Measurements from ENCODE around the gene MPHOSPH10. TPM values are rescaled to one million over a fixed set of nuclear protein-coding genes. Genes with fewer than 3 reads are reported as not detected.
A peak's percentile ranks its signal among the peaks of the same experiment; 100 is the strongest.
"Not testable (repeated sequence)": the region's sequence is repeated elsewhere in the genome, so short reads cannot be mapped to it uniquely, and the experiment has no call there.

Gene MPHOSPH10
- total RNA-seq, 1 experiment from 2014 or later: 26.9 TPM

DNA sequence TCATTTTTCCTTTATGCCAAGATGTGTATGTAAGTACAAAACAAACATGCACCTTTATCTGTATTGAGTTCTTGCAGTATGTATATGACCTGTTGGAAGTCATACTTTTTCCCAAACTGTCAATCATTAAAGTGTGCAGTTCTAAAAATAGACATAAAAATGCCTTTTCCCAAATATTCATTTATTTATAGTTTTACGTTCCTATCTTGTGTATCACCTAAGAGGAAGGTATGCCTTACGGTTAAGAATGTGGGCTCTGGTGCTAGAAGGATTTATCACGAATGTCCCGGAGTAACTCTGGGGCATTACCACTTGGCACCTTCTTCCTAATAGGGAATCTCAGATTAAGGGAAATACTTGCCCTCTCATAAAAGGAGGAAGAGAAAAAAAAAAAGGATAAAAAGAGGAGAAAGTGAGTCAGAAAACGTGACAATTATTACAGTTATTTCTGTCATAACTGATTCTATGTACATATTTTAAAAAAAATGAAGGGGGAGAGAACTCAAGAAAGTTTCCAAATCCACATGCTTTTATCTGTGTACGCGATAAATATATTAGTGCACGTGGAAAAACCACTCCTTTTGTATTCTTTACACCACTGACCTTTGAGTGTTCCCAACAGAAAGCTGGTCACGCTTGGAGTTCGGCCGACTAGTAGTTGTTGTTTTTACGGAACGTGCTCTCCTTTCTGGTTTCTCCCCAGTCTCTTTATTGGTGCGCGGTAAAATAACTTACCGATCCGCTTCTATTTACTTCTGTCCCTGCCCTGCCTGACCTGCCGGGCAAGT is 1.1 kb upstream of the MPHOSPH10 start:
- Histone ChIP-seq H3K9me2 (ENCODE audit: insufficient read depth) (no peaks in the 10 kb centered on the region), H3K79me2 (ENCODE audit: low read depth) (peaks cover 61% of the 10 kb centered on the region), H3K36me3 (ENCODE audit: low read depth) (peaks cover 5% of the 10 kb centered on the region; the same call in 1 of the 2 replicates), H3K9me3 (ENCODE audit: insufficient read depth, low read depth) (no peaks in the 10 kb centered on the region), H2AFZ (peak overlapping the region; percentile 87), H3F3A (ENCODE audit: insufficient read depth, low read depth) (peaks cover 19% of the 10 kb centered on the region; the same call in 1 of the 2 replicates), H3K4me1 (replicated peaks; ENCODE audit: insufficient read depth) (peaks cover 40% of the 10 kb centered on the region), H4K20me1 (ENCODE audit: insufficient read depth) (0 out of 2 replicates have a peak, but pooled peaks cover 5% of the 10 kb centered on the region), H3K4me3 (peak overlapping the region; percentile 88), H3K27me3 (ENCODE audit: insufficient read depth, low read depth) (no peaks in the 10 kb centered on the region), H3K27ac (peak overlapping the region; percentile 87), H3K4me2 (peak overlapping the region; percentile 99)
- ChIA-PET POLR2A (ENCODE audit: unreplicated experiment) (interaction anchor here (0.7 kb wide), 1 partner anchor 62 kb away, joined by 3 read pairs; no protein-coding TSS in a partner anchor), CTCF (interaction anchor here (0.6 to 1.0 kb wide), 4 partner anchors 20 to 128 kb away, joined by 3 to 10 read pairs (median 4); no protein-coding TSS in a partner anchor)
- no peak for TF ChIP-seq EZH2 (IDR thresholded peaks at IDR 0.05; ENCODE audit: low read depth)
- TF ChIP-seq, protein P1, sequence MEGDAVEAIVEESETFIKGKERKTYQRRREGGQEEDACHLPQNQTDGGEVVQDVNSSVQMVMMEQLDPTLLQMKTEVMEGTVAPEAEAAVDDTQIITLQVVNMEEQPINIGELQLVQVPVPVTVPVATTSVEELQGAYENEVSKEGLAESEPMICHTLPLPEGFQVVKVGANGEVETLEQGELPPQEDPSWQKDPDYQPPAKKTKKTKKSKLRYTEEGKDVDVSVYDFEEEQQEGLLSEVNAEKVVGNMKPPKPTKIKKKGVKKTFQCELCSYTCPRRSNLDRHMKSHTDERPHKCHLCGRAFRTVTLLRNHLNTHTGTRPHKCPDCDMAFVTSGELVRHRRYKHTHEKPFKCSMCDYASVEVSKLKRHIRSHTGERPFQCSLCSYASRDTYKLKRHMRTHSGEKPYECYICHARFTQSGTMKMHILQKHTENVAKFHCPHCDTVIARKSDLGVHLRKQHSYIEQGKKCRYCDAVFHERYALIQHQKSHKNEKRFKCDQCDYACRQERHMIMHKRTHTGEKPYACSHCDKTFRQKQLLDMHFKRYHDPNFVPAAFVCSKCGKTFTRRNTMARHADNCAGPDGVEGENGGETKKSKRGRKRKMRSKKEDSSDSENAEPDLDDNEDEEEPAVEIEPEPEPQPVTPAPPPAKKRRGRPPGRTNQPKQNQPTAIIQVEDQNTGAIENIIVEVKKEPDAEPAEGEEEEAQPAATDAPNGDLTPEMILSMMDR (conservative IDR thresholded peaks at IDR 0.05): no peak
- intact Hi-C loops (cut with micrococcal nuclease; ENCODE audit: unreplicated experiment): no loop called here
- TSS peak; percentile 37 for BruUV-seq (replicated peaks)
- DNase-seq: peak in 1 of 2 experiments; percentile 56

DNA sequence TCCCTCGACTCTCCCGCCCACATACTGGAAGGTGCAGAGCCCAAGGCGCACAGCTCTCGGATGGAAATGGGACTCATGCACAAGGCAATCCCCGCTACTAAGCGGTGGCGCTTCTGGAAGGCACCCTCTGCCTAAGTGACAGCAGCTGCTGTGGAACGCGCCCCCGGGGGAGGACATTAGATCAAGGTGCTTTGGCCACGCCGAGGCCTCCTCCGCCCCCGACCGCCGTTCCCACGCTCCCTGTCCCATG is 607 bp upstream of the MPHOSPH10 start:
- Histone ChIP-seq H3K27me3 (ENCODE audit: insufficient read depth, low read depth) (no peaks in the 10 kb centered on the region), H3K79me2 (ENCODE audit: low read depth) (peaks cover 61% of the 10 kb centered on the region), H2AFZ (peak overlapping the region; percentile 87), H3K9me2 (ENCODE audit: insufficient read depth) (no peaks in the 10 kb centered on the region), H3K4me2 (peak overlapping the region; percentile 99), H3K4me1 (replicated peaks; ENCODE audit: insufficient read depth) (peaks cover 40% of the 10 kb centered on the region), H3F3A (ENCODE audit: insufficient read depth, low read depth) (peaks cover 19% of the 10 kb centered on the region; the same call in 1 of the 2 replicates), H3K27ac (peak overlapping the region; percentile 87), H3K4me3 (peak overlapping the region; percentile 88), H3K36me3 (ENCODE audit: low read depth) (peaks cover 11% of the 10 kb centered on the region), H4K20me1 (ENCODE audit: insufficient read depth) (0 out of 2 replicates have a peak, but pooled peaks cover 5% of the 10 kb centered on the region), H3K9me3 (ENCODE audit: insufficient read depth, low read depth) (no peaks in the 10 kb centered on the region)
- BruUV-seq (replicated peaks): no TSS peak
- CTCF ChIA-PET: interaction anchor here (1.0 kb wide), 1 partner anchor 128 kb away, joined by 3 read pairs; no protein-coding TSS in a partner anchor
- POLR2A ChIA-PET (ENCODE audit: unreplicated experiment): interaction anchor here (0.5 to 0.7 kb wide), 2 partner anchors 62 to 865 kb away, joined by 3 to 6 read pairs; no protein-coding TSS in a partner anchor
- DNase-seq: peak; percentile 69 to 86
- TF ChIP-seq, protein P1 (conservative IDR thresholded peaks at IDR 0.05): no peak
- TF ChIP-seq EZH2 (IDR thresholded peaks at IDR 0.05; ENCODE audit: low read depth): no peak
- intact Hi-C loops (cut with micrococcal nuclease; ENCODE audit: unreplicated experiment): loop anchor here (1.0 to 2.0 kb wide), 2 partner anchors 62 to 107 kb away; partner anchors contain the start of gene NAGK

DNA sequence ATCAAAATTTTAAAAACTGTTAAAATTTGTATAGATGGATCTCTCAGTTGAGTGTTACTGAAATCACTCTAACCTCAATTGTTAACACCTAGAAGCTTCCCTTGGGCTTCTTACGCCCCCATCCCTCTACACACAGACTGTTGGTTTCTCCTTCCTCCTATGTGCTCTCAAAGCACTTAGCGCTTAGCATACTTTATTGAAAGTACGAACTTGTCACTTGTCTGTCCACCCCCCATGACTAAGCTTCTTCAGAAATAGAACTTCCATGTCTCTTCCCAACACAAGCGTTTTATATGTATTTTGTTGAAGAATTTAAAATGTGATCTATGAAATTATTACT is 441 bp downstream of the MPHOSPH10 start:
- no TSS peak for BruUV-seq (replicated peaks)
- H3K79me2 ChIP-seq (ENCODE audit: low read depth): peaks cover 59% of the 10 kb centered on the region
- TF ChIP-seq, protein P1 (conservative IDR thresholded peaks at IDR 0.05): no peak
- no peak for TF ChIP-seq EZH2 (IDR thresholded peaks at IDR 0.05; ENCODE audit: low read depth)

DNA sequence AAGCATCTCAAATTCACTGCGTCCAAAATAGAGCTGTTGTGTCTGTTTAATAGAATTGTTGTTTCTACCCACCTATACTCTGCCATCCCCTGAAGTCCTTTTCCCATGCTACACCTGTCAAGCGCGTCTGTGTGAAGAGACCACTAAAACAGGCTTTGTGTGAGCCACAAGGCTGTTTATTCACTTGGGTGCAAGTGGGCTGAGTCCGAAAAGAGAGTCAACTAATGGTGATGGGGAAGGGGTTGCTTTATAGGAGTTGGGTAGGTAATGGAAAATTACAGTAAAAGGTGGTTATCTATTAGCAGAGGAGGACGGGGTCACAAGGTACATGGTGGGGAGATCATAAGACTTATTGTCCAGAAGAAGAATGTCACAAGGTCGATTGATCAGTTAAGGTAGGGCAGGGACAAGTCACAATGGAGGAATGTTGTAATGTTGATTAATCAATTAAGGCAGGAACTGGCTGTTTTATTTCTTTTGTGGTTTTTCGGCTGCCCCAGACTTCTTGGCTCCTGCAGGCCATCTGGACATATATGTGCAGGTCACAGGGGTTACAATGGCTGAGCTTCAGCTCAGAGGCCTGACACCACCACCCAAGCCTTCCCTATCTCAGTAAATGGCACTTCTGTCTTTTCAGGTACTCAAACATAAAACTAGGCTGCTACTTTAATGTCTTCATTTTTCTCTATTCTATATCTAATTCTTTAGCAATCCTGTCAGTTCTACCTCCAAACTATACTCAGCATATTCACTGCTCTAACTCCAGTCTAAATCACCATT is 1.1 kb downstream of the MPHOSPH10 start:
- BruUV-seq (replicated peaks); H3K9me3 ChIP-seq (ENCODE audit: insufficient read depth, low read depth); DNase-seq; H3K27me3 ChIP-seq (ENCODE audit: insufficient read depth, low read depth); H3K9me2 ChIP-seq (ENCODE audit: insufficient read depth); POLR2A ChIA-PET (ENCODE audit: unreplicated experiment); H4K20me1 ChIP-seq (ENCODE audit: insufficient read depth); H3K27ac ChIP-seq: not testable (repeated sequence)
- peaks cover 56% of the 10 kb centered on the region for H3K79me2 ChIP-seq (ENCODE audit: low read depth)
- CTCF ChIA-PET: interaction anchor here (0.9 kb wide), 1 partner anchor 96 kb away, joined by 6 read pairs; the partner anchor contains the start of gene PAIP2B
- H3K4me2 ChIP-seq: peak overlapping the region; percentile 99
- H3K4me1 ChIP-seq (replicated peaks; ENCODE audit: insufficient read depth): peaks cover 40% of the 10 kb centered on the region
- H3F3A ChIP-seq (ENCODE audit: insufficient read depth, low read depth): peaks cover 19% of the 10 kb centered on the region; the same call in 1 of the 2 replicates
- peaks cover 13% of the 10 kb centered on the region for H3K36me3 ChIP-seq (ENCODE audit: low read depth)
- intact Hi-C loops (cut with micrococcal nuclease; ENCODE audit: unreplicated experiment): loop anchor here (2.0 kb wide), 1 partner anchor 109 kb away; no protein-coding TSS in a partner anchor
- peak overlapping the region; percentile 87; the same call in 1 of the 2 replicates for H2AFZ ChIP-seq
- peak overlapping the region; percentile 88 for H3K4me3 ChIP-seq

More for the DNA sequence above, 441 bp downstream of the MPHOSPH10 start:
- Histone ChIP-seq H3K4me3 (peak overlapping the region; percentile 88), H3K36me3 (ENCODE audit: low read depth) (peaks cover 13% of the 10 kb centered on the region), H3K9me3 (ENCODE audit: insufficient read depth, low read depth) (no peaks in the 10 kb centered on the region), H3K4me2 (peak overlapping the region; percentile 99), H4K20me1 (ENCODE audit: insufficient read depth) (0 out of 2 replicates have a peak, but pooled peaks cover 5% of the 10 kb centered on the region), H3K9me2 (ENCODE audit: insufficient read depth) (no peaks in the 10 kb centered on the region), H3F3A (ENCODE audit: insufficient read depth, low read depth) (peaks cover 19% of the 10 kb centered on the region; the same call in 1 of the 2 replicates), H3K27me3 (ENCODE audit: insufficient read depth, low read depth) (no peaks in the 10 kb centered on the region), H2AFZ (peak overlapping the region; percentile 87), H3K27ac (peak overlapping the region; percentile 87), H3K4me1 (replicated peaks; ENCODE audit: insufficient read depth) (peaks cover 40% of the 10 kb centered on the region)
- intact Hi-C loops (cut with micrococcal nuclease; ENCODE audit: unreplicated experiment): loop anchor here (1.0 to 2.0 kb wide), 2 partner anchors 63 to 108 kb away; partner anchors contain the start of gene NAGK
- CTCF ChIA-PET: interaction anchor here (0.9 kb wide), 1 partner anchor 96 kb away, joined by 6 read pairs; the partner anchor contains the start of gene PAIP2B
- no peak for DNase-seq
- POLR2A ChIA-PET (ENCODE audit: unreplicated experiment): no interaction called here

Measured in PC-9 (cell line).